Measurements from ENCODE around the gene MAP3K12.

MAP3K12 gene

DNA sequence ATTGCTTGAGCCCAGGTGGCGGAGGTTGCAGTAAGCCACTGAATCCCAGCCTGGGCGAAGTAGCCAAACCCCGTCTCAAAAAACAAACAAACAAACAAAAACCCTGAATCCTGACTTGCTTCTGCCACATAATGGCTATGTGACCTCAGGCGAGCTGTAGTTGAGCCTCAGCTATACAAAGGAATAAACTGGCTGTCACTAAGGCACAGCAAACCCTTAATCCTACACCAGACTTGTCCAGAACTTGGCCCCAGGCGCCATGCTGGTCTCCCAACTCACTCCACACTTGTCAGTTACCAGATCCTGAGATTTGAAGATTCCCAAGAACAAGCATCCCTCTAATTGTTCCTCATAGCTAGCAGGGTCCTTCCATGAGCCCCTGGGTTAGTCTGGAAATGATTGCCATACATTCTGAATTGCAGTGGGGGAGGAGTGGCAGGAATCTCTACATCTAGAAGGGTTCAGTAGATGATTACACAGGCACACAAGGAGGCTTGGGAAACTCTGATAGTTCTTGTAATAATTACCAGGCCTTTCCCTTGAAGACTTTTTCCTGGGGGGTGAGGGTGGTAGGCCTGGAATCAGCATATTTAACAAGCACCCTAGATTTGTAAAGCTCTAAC, 9.9 kb downstream of the MAP3K12 start:
- TF ChIP-seq, protein P1, sequence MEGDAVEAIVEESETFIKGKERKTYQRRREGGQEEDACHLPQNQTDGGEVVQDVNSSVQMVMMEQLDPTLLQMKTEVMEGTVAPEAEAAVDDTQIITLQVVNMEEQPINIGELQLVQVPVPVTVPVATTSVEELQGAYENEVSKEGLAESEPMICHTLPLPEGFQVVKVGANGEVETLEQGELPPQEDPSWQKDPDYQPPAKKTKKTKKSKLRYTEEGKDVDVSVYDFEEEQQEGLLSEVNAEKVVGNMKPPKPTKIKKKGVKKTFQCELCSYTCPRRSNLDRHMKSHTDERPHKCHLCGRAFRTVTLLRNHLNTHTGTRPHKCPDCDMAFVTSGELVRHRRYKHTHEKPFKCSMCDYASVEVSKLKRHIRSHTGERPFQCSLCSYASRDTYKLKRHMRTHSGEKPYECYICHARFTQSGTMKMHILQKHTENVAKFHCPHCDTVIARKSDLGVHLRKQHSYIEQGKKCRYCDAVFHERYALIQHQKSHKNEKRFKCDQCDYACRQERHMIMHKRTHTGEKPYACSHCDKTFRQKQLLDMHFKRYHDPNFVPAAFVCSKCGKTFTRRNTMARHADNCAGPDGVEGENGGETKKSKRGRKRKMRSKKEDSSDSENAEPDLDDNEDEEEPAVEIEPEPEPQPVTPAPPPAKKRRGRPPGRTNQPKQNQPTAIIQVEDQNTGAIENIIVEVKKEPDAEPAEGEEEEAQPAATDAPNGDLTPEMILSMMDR (IDR thresholded peaks at IDR 0.05; ENCODE audit: low read depth, low read length) = no peak
- no peak for DNase-seq (ENCODE audit: extremely low read depth, low read depth)

DNA sequence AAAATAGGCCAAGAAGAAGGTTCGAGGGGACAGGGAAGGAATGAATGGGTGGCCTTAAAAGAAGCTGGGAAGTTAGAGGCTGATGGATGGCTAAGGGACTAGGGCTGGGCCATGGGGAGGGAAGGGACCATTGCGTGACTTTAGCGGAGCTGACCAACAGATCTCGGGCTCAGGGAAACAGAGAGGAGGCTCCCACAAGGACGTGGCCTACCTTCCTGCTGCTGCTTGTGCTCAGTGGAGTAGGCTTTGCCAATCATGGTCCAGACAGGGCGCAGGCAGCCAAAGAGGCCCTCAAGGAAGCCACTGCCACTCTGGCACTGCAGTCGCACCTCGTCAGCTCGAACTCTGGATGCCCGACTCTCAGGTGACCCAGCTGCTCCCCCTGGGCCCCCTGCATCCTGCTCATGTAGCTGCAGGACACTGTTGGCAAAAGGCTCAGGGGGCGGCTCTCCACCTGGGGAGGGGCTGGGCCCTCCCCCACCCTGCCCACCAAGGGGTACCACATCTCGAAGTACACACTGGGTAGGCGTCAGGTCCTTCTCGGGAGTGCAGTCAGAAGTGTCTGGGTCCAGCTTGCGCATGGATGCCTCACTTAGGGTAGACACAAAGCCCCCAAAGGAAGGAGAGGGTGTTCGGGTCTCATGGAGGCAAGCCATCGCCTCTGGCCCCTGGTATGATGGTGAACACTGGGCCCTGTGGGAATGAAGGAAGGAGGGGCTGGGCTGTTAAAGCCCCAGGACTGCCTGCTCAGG, 12.3 kb downstream of the MAP3K12 start:
- no peak for DNase-seq (ENCODE audit: extremely low read depth, low read depth)
- TF ChIP-seq, protein P1 (IDR thresholded peaks at IDR 0.05; ENCODE audit: low read depth, low read length) = no peak

- no peak for DNase-seq (ENCODE audit: extremely low read depth, low read depth)
- TF ChIP-seq, protein P1 (IDR thresholded peaks at IDR 0.05; ENCODE audit: low read depth, low read length) = no peak
These were observed 13.1 kb downstream of the MAP3K12 start for GRCh38 chr12:53485955-53486735.

DNA sequence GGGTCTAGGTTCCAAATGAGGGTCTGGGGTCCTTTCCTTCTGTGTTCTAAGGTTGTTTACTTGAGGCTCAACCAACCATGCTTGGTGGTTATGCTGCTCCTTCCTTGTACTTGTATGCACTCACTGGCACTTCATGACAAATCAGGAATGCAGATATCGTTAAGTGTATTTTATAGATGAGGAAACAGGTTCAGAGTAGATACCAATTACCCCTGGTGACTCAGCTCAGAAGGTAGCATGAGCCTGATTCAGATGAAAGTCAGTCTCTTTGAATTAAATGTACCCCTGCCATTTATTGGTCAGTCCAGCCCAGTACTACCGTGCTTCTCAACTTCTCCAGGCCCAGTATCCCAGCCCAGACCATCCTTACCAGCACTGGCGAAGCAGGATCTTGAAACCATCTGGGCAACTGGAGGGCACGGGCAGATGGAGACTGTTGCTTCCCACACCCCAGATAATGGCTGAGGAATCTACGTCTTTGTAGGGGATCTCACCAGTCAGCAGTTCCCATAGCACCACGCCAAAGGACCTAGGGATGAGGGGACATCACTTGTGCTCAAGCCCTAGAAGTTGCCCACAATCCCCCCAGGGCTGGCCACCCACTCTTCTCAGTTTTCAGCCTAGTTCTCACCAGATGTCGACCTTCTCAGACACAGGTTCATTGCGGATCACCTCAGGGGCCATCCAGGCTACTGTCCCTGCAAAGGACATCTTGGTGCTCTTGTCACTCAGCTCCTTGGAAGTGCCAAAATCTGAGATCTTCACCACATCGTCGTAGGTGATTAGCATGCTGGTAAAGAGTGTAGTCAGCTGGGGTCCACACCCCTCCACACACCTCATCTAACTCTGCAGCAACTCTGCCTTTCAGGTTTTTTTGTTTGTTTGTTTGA, 14.3 kb downstream of the MAP3K12 start:
- DNase-seq (ENCODE audit: extremely low read depth, low read depth) = no peak
- TF ChIP-seq, protein P1 (IDR thresholded peaks at IDR 0.05; ENCODE audit: low read depth, low read length) = no peak

DNA sequence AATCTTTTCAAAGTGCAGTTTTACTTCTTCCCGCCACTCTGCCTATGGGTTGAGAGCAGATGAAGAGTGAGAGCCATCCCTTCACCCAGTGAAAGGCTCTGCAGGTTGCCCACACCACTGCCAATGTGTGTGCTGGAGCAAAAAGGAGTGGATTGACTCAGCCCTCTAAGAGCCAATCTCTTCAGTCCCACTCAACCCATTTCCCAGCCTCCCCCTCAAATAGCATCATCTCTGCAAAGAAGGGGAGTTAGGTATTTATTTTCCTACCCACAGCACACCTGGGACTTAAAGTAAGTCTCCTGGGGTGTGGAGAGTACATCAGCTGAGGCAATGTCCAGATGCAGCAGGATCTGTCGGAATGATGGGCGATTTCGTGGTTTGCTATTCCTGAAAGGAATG, 15.3 kb downstream of the MAP3K12 start:
- TF ChIP-seq, protein P1 (IDR thresholded peaks at IDR 0.05; ENCODE audit: low read depth, low read length) = no peak
- no peak for DNase-seq (ENCODE audit: extremely low read depth, low read depth)

- TF ChIP-seq, protein P1 (IDR thresholded peaks at IDR 0.05; ENCODE audit: low read depth, low read length) = no peak
- DNase-seq (ENCODE audit: extremely low read depth, low read depth) = no peak
These were observed 15.9 kb downstream of the MAP3K12 start for GRCh38 chr12:53483225-53483978.
